SU-DHL-6 (cell line): ENCODE data around the gene ZDHHC24.
"Not testable (repeated sequence)": the region's sequence is repeated elsewhere in the genome, so short reads cannot be mapped to it uniquely, and the experiment has no call there.

Experiments
- H2AFZ ChIP-seq: fragments of 200-600 bp; sonication (generic); 2 replicates; pipeline ENCODE4 v1.6.1; 2014; ENCODE audit warnings: low read depth, mild to moderate bottlenecking, moderate library complexity, mixed read lengths, antibody characterized with exemption, low read length; ENCODE audit not compliant: severe bottlenecking
- H3F3A ChIP-seq: fragments of 200-600 bp; shearing (Covaris generic); 2 replicates; pipeline ENCODE4 v1.6.0; 2016; ENCODE audit warnings: antibody characterized with exemption, mild to moderate bottlenecking; ENCODE audit not compliant: insufficient read depth
- H3K27ac ChIP-seq: fragments of 200-600 bp; sonication (generic); 2 replicates; pipeline ENCODE4 v1.5.1; 2016; ENCODE audit warnings: low read depth, mild to moderate bottlenecking, low read length, moderate library complexity, mixed read lengths
- H3K27me3 ChIP-seq: fragments of 200-600 bp; sonication (generic), shearing (Covaris generic); 2 replicates; pipeline ENCODE4 v1.6.0; 2014; ENCODE audit warnings: mild to moderate bottlenecking, low read length
- H3K36me3 ChIP-seq: fragments of 200-600 bp; sonication (generic); 2 replicates; pipeline ENCODE4 v1.6.1; 2014; ENCODE audit warnings: mild to moderate bottlenecking, low read length, mixed read lengths
- H3K4me2 ChIP-seq: fragments of 300-600, 200-600 bp; shearing (Covaris generic), sonication (generic); 2 replicates; pipeline ENCODE4 v1.6.0; 2014; ENCODE audit warnings: low read length, low read depth, mild to moderate bottlenecking; ENCODE audit not compliant: poor library complexity, severe bottlenecking
- H3K4me3 ChIP-seq: fragments of 200-600 bp; sonication (generic); 2 replicates; pipeline ENCODE4 v1.5.1; 2014; ENCODE audit warnings: antibody characterized with exemption, low read length, mild to moderate bottlenecking, mixed read lengths; ENCODE audit not compliant: insufficient read depth, poor library complexity, severe bottlenecking
- H3K79me2 ChIP-seq: fragments of 200-600 bp; sonication (generic); 2 replicates; pipeline ENCODE4 v1.6.1; 2014; ENCODE audit warnings: mild to moderate bottlenecking, low read length, moderate library complexity; ENCODE audit not compliant: insufficient read depth
- H3K9ac ChIP-seq: fragments of 200-600 bp; sonication (generic); 2 replicates; pipeline ENCODE4 v1.7.0; 2014; ENCODE audit warnings: mild to moderate bottlenecking, low read length
- H3K9me2 ChIP-seq: fragments of 200-600 bp; sonication (generic); replicated peaks from 2 replicates; pipeline ENCODE4 v1.6.1; 2014; ENCODE audit warnings: low read length; ENCODE audit not compliant: insufficient read depth
- H3K9me3 ChIP-seq: fragments of 200-600 bp; sonication (generic); 2 replicates; pipeline ENCODE4 v1.6.1; 2014; ENCODE audit warnings: low read length, mixed read lengths; ENCODE audit not compliant: insufficient read depth
- H4K20me1 ChIP-seq: fragments of 200-600 bp; sonication (generic); 2 replicates; pipeline ENCODE4 v1.6.1; 2014; ENCODE audit warnings: low read depth, mild to moderate bottlenecking, antibody characterized with exemption, low read length, moderate library complexity, mixed read lengths
- CTCF ChIP-seq: fragments of 200-600 bp; sonication (generic); IDR thresholded peaks from one replicate; pipeline ENCODE4 v1.5.1; 2017; ENCODE audit warnings: antibody characterized with exemption, mild to moderate bottlenecking, low read length, moderate library complexity; ENCODE audit not compliant: insufficient read depth, poor library complexity, severe bottlenecking
- EZH2phosphoT487 ChIP-seq: fragments of 200-600 bp; sonication (generic), shearing (Covaris generic); conservative IDR thresholded peaks from 2 replicates; pipeline ENCODE4 v1.6.1; 2018; ENCODE audit warnings: mild to moderate bottlenecking, antibody characterized with exemption, low read length, moderate library complexity, mixed read lengths

ZDHHC24 gene

GRCh38 chr11:66543263-66544107 lies 2.4 kb downstream of the ZDHHC24 start:
- peaks cover 16% of the 10 kb centered on the region for H3F3A ChIP-seq
- no peaks in the 10 kb centered on the region for H3K9me2 ChIP-seq
- peak overlapping the region; percentile 67 for H3K27ac ChIP-seq
- TF ChIP-seq CTCF, result peak; percentile 49
- no peak for TF ChIP-seq EZH2phosphoT487
- H3K27me3 ChIP-seq, result no peaks in the 10 kb centered on the region
- peak overlapping the region; percentile 58 for H2AFZ ChIP-seq
- H3K9me3 ChIP-seq, result no peaks in the 10 kb centered on the region
- peak overlapping the region; percentile 34; the same call in 1 of the 2 replicates for H3K9ac ChIP-seq
- H4K20me1 ChIP-seq, result no peaks in the 10 kb centered on the region
- H3K4me3 ChIP-seq, result no peak overlapping the region
- peak overlapping the region; percentile 96 for H3K4me2 ChIP-seq
- H3K36me3 ChIP-seq, result no peaks in the 10 kb centered on the region
- no peaks in the 10 kb centered on the region for H3K79me2 ChIP-seq

- H3K27ac ChIP-seq, result no peak overlapping the region
- H3K27me3 ChIP-seq, result no peaks in the 10 kb centered on the region
- no peak overlapping the region for H3K4me2 ChIP-seq
- no peak overlapping the region for H3K9ac ChIP-seq
- no peaks in the 10 kb centered on the region for H4K20me1 ChIP-seq
- H3K9me3 ChIP-seq, result no peaks in the 10 kb centered on the region
- TF ChIP-seq EZH2phosphoT487 (no peak), CTCF (no peak)
- no peak overlapping the region for H2AFZ ChIP-seq
- no peaks in the 10 kb centered on the region for H3K36me3 ChIP-seq
- peaks cover 16% of the 10 kb centered on the region for H3F3A ChIP-seq
- no peaks in the 10 kb centered on the region for H3K9me2 ChIP-seq
- no peak overlapping the region for H3K4me3 ChIP-seq
- no peaks in the 10 kb centered on the region for H3K79me2 ChIP-seq
Measured at GRCh38 chr11:66542362-66542761, 3.5 kb downstream of the ZDHHC24 start.

- Histone ChIP-seq H3K9ac (no peak overlapping the region), H3K4me2 (no peak overlapping the region), H3K27ac (no peak overlapping the region), H3K27me3 (no peaks in the 10 kb centered on the region), H2AFZ (no peak overlapping the region), H4K20me1 (no peaks in the 10 kb centered on the region), H3K36me3 (no peaks in the 10 kb centered on the region), H3K4me3 (no peak overlapping the region), H3K9me3 (no peaks in the 10 kb centered on the region), H3K9me2 (no peaks in the 10 kb centered on the region), H3F3A (peaks cover 16% of the 10 kb centered on the region), H3K79me2 (no peaks in the 10 kb centered on the region)
- TF ChIP-seq EZH2phosphoT487, result no peak
Measured at GRCh38 chr11:66541892-66542291, 4.0 kb downstream of the ZDHHC24 start.

- H3K27me3 ChIP-seq, H3K9ac ChIP-seq, H3K9me2 ChIP-seq, H4K20me1 ChIP-seq, H3K9me3 ChIP-seq, H3K4me3 ChIP-seq, H3K36me3 ChIP-seq, H3K27ac ChIP-seq, H2AFZ ChIP-seq, H3K79me2 ChIP-seq, H3K4me2 ChIP-seq: not testable (repeated sequence)
- peaks cover 16% of the 10 kb centered on the region for H3F3A ChIP-seq
Measured at GRCh38 chr11:66540598-66540997, 5.2 kb downstream of the ZDHHC24 start.
